AG09309 (cell line): Measurements from ENCODE around the gene ATR.
"Not testable (repeated sequence)": the region's sequence is repeated elsewhere in the genome, so short reads cannot be mapped to it uniquely, and the experiment has no call there.

Experiments
- DNase-seq: peaks from one replicate; pipeline ENCODE4 v3.0.0-alpha.2; 2010; ENCODE audit warnings: low read depth
- H3K4me3 ChIP-seq: 2 replicates; pipeline ENCODE4 v1.5.1; 2011; ENCODE audit warnings: mild to moderate bottlenecking, low read depth, low read length, moderate library complexity; ENCODE audit not compliant: control insufficient read depth
- CTCF ChIP-seq: IDR thresholded peaks from 2 replicates; pipeline ENCODE4 v1.5.1; 2011; ENCODE audit warnings: mild to moderate bottlenecking, low read depth, low read length, inconsistent platforms; ENCODE audit not compliant: insufficient read depth, control insufficient read depth; ENCODE audit errors: missing control alignments

Gene ATR

DNA sequence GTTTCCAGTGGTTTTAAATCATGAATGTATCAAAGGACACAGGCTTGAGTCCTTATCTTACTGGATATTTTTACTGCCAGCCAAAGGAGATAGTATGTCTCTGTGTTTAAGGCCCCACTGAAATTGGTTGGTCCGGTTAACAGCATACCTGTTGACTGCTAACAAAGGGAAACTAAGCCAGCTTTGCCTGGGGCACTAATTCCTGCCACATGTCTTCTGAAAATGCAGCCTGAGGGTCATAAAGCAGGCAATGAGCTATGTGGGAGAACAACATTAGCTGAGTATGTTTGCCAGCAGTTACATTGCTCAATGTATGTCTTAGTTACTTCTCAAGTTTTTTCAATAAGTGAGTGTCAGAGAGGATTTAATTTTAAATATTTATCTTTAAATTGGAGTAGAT lies 30.1 kb upstream of the ATR start:
- TF ChIP-seq CTCF = no peak
- no peak overlapping the region for H3K4me3 ChIP-seq
- no peak for DNase-seq

DNA sequence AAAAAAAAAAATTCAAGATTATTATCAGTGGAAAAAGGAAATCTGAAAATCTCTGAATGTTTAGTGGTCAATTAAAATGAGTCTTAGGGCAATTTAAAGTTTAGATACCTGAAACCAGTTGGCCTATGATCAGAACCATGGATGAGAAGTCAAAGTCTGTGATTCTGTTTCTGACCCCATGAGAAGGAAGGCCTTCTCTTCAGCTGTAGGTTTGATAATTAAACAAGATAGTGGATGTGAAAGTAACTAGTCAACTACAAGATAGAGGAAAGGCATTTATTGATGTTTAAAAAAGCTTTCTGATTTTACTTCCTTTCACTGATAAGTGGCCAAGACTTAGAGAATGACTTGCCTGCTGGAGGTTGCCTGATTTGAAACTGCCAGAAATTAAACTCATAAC lies 26.4 kb upstream of the ATR start:
- DNase-seq = no peak
- TF ChIP-seq CTCF = no peak

GRCh38 chr3:142603386-142603705 lies 24.8 kb upstream of the ATR start:
- not testable (repeated sequence) for DNase-seq, H3K4me3 ChIP-seq

More for the DNA sequence above, 26.4 kb upstream of the ATR start:
- no peak overlapping the region for H3K4me3 ChIP-seq

- no peak for DNase-seq
- TF ChIP-seq CTCF = no peak
- H3K4me3 ChIP-seq = no peak overlapping the region
Observed at GRCh38 chr3:142602619-142603385, 24.3 kb upstream of the ATR start.

GRCh38 chr3:142601713-142602112 lies 23.2 kb upstream of the ATR start:
- no peak for DNase-seq
- H3K4me3 ChIP-seq = no peak overlapping the region
- no peak for TF ChIP-seq CTCF

DNA sequence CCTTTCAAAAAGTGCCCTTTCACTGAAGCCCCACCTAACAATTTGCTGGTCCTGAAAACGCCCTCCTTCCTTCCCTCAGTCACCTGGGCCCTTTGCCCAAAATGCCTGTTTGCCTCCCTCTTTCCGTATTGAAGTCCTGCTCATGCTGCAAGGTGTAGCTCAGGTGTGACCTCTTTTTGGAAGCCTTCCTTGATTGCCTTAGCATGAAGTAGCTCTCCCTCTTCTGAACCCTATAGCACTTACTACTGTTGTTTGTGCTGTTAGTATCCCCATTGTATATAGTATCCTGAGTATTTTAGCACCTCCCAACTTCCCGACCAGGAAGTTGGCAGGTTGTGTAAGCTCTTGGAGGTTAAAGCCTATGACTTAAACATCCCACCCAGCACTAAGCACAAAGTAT lies 19.4 kb upstream of the ATR start:
- H3K4me3 ChIP-seq = no peak overlapping the region
- DNase-seq = no peak
- no peak for TF ChIP-seq CTCF

DNA sequence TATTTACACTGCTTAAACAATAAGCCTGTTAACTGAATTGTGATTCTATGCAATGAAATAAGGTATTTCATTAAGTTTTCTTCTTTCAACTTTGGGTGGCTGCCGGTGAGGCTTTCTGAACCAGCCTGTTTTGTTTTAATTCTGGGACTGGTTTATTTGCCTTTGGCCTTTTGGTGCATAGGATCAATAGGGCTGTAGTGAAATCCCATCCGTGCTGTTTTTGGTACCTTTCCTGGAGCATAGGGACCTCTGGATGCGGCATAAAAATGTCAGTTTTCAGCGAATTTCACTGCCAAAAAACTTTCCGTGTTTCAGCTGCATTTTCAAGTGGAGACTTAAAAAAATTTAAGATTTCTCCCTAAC lies 18.2 kb upstream of the ATR start:
- TF ChIP-seq CTCF = no peak
- DNase-seq = no peak
- peak overlapping the region; percentile 97 for H3K4me3 ChIP-seq
